Adrenal gland (tissue), 12 donors: ENCODE data around the gene SUCLG1. TPM values are rescaled to one million over a fixed set of nuclear protein-coding genes. Genes with fewer than 3 reads are reported as not detected.

Experiments used
- DNase-seq, 7 donors: peaks; one replicate each; pipeline ENCODE4 v3.0.0-alpha.2; 2019 to 2020
- H3K27ac ChIP-seq, 5 donors: fragments of 200-600 bp; sonication (generic) in 4 of 5; 1 replicate in 3 of 5; 2 replicates in 2 of 5; pipeline versions ENCODE4 v1.5.1 to v1.8.0; 2016 to 2020; ENCODE audit warnings: mild to moderate bottlenecking in 1 of 5
- H3K27me3 ChIP-seq: fragments of 200-600 bp; 2 replicates; pipeline ENCODE4 v1.8.0; 2021
- H3K36me3 ChIP-seq, 2 donors: fragments of 200-600 bp; replicated peaks in 1 of 2; 1 replicate in 1 of 2; 2 replicates in 1 of 2; pipeline versions ENCODE4 v1.5.1 to v1.8.0; 2018 to 2022
- H3K4me1 ChIP-seq, 2 donors: fragments of 200-600 bp; replicated peaks in 1 of 2; 1 replicate in 1 of 2; 2 replicates in 1 of 2; pipeline versions ENCODE4 v1.5.1 to v1.8.0; 2018 to 2021
- H3K4me3 ChIP-seq, 4 donors: fragments of 200-600 bp; sonication (generic) in 3 of 4; one replicate each; pipeline ENCODE4 v1.5.1; 2016 to 2018
- H3K9me3 ChIP-seq, 3 donors: fragments of 200-600 bp; sonication (generic) in 1 of 3; replicated peaks in 1 of 3; 1 replicate in 2 of 3; 2 replicates in 1 of 3; pipeline versions ENCODE4 v1.5.1 to v1.8.0; 2016 to 2021
- CTCF ChIP-seq, 6 experiments: fragments of 450-650 bp in 4 of 6; fragments of 200-600 bp in 2 of 6; sonication (generic) in 1 of 6; IDR thresholded peaks; 1 replicate in 5 of 6; 2 replicates in 1 of 6; pipeline versions ENCODE4 v1.5.1 to v1.8.0; 2016 to 2021; ENCODE audit warnings: antibody characterized with exemption in 6 of 6, mild to moderate bottlenecking in 2 of 6, moderate library complexity in 1 of 6
- POLR2A ChIP-seq, 2 donors: fragments of 450-650 bp; IDR thresholded peaks; one replicate each; pipeline ENCODE4 v1.6.1; 2017; ENCODE audit warnings: antibody characterized with exemption in 2 of 2, mild to moderate bottlenecking in 2 of 2, moderate library complexity in 1 of 2
- WGBS, 4 donors: extraction: QIAGEN DNeasy Blood & Tissue Kit in 2 of 4; methylation state at CpG; one replicate each; pipeline versions ENCODE4 v1.1.5 to v1.1.7; 2013 to 2017; 5-methylcytosine and 5-hydroxymethylcytosine counted together
- intact Hi-C, 2 donors: fragments of 100-400 bp; cut with DNase I; formaldehyde crosslinking; loops; one replicate each; pipeline versions ENCODE4 v1.14.1 to v1.15.0; 2022 to 2023
- polyA plus RNA-seq, 3 donors: library from polyadenylated mRNA; stranded (reverse); fragments of 200-250 nt in 2 of 3; fragments of 350-450 nt in 1 of 3; fragmentation: Illumina TruSeq in 1 of 3; extraction: RNeasy Lipid Tissue Mini Kit (QIAGEN cat#74804) in 1 of 3; gene quantifications; one replicate each; pipeline ENCODE4 v1.2.3, GENCODE V29; 2013 to 2014
- total RNA-seq, 9 donors: library from RNA; depleted of rRNA in 4 of 9; stranded (reverse); fragments of >200 nt in 4 of 9; fragments of 120-200 nt in 1 of 9; fragmentation: NEBNext Ultra II Directional in 1 of 9; extraction: Animal tissue kit (Norgen Biotek cat#: 25700) in 1 of 9; gene quantifications; one replicate each; pipeline versions ENCODE4 v1.1.0 to v1.2.4, GENCODE V29; 2013 to 2023
- donor health status: healthy with polysubstance abuse.
- donor health status: Bipolar disorder and iron deficiency.
- donor health status: DM: yes; HTN: yes; CAD: no.
- donor health status: DM: no; HTN: no; CAD: no.
- donor health status: DM: no; HTN: no; CAD: no.
- donor health status: DM: yes; HTN: yes; CAD: no.

SUCLG1 gene
- total and polyA plus RNA-seq, 12 donors = 42.5 to 270 (median 86.1) TPM

- intact Hi-C loops = no loop called here
- no peak for DNase-seq
- Histone ChIP-seq H3K27ac (no peak overlapping the region), H3K9me3 (no peaks in the 10 kb centered on the region), H3K27me3 (no peaks in the 10 kb centered on the region), H3K4me1 (no peaks in the 10 kb centered on the region), H3K4me3 (no peak overlapping the region), H3K36me3 (no peaks in the 10 kb centered on the region)
- TF ChIP-seq CTCF (IDR thresholded peaks at IDR 0.05) (no peak), POLR2A (IDR thresholded peaks at IDR 0.05) (no peak)
- 61 to 80% (median 67%) methylated on average over 2 of the region's 2 CpGs for WGBS, 4 donors
These were observed 75.8 kb downstream of the SUCLG1 start for GRCh38 chr2:84383271-84383670.

- intact Hi-C loops = no loop called here
- H3K9me3 ChIP-seq = no peaks in the 10 kb centered on the region
- H3K27ac ChIP-seq = no peak overlapping the region
- no peaks in the 10 kb centered on the region for H3K27me3 ChIP-seq
- no peaks in the 10 kb centered on the region for H3K4me1 ChIP-seq
- no peak overlapping the region for H3K4me3 ChIP-seq
- no peaks in the 10 kb centered on the region for H3K36me3 ChIP-seq
- DNase-seq = no peak
- TF ChIP-seq CTCF (IDR thresholded peaks at IDR 0.05) (no peak), POLR2A (IDR thresholded peaks at IDR 0.05) (no peak)
These were observed 78.2 kb downstream of the SUCLG1 start for GRCh38 chr2:84380875-84381274.

GRCh38 chr2:84378960-84379359 is 80.1 kb downstream of the SUCLG1 start:
- Histone ChIP-seq H3K4me3 (no peak overlapping the region), H3K27me3 (no peaks in the 10 kb centered on the region), H3K4me1 (no peaks in the 10 kb centered on the region), H3K36me3 (no peaks in the 10 kb centered on the region), H3K9me3 (no peaks in the 10 kb centered on the region), H3K27ac (no peak overlapping the region)
- TF ChIP-seq POLR2A (IDR thresholded peaks at IDR 0.05) = no peak
- no peak for TF ChIP-seq CTCF (IDR thresholded peaks at IDR 0.05)
- 74 to 100% (median 90%) methylated on average over 1 of the region's 1 CpG for WGBS, 4 donors
- DNase-seq = no peak
- intact Hi-C loops = no loop called here

- Histone ChIP-seq H3K27ac (no peak overlapping the region), H3K27me3 (no peaks in the 10 kb centered on the region), H3K36me3 (no peaks in the 10 kb centered on the region), H3K4me1 (no peaks in the 10 kb centered on the region), H3K4me3 (no peak overlapping the region), H3K9me3 (no peaks in the 10 kb centered on the region)
- DNase-seq = no peak
- intact Hi-C loops = no loop called here
- TF ChIP-seq CTCF (IDR thresholded peaks at IDR 0.05) (no peak), POLR2A (IDR thresholded peaks at IDR 0.05) (no peak)
- 74 to 77% (median 76%) methylated on average over 3 of the region's 3 CpGs for WGBS, 4 donors
These were observed 84.1 kb downstream of the SUCLG1 start for GRCh38 chr2:84375020-84375419.
